Gastrocnemius medialis (tissue), 4 donors: ENCODE results near the gene LUZP1. TPM values are rescaled to one million over a fixed set of nuclear protein-coding genes. Genes with fewer than 3 reads are reported as not detected.

ENCODE experiments used
- ATAC-seq, 2 donors: fragments of 150-250 bp; one replicate each; pipeline ENCODE4 v1.9.1; 2016
- DNase-seq, 2 donors: peaks; one replicate each; pipeline ENCODE4 v3.0.0-alpha.2; 2019
- H3K27ac ChIP-seq, 4 donors: fragments of 200-600 bp; sonication (generic); 1 replicate in 1 of 4; 2 replicates in 3 of 4; pipeline ENCODE4 v1.5.1; 2016 to 2018; ENCODE audit warnings: mild to moderate bottlenecking in 2 of 4, moderate library complexity in 1 of 4
- H3K27me3 ChIP-seq, 3 donors: fragments of 200-600 bp; sonication (generic) in 2 of 3; 1 replicate in 1 of 3; 2 replicates in 2 of 3; pipeline versions ENCODE4 v1.5.1 to v1.6.0; 2016 to 2019; ENCODE audit warnings: mild to moderate bottlenecking in 1 of 3, moderate library complexity in 1 of 3
- H3K36me3 ChIP-seq, 2 donors: fragments of 200-600 bp; sonication (generic) in 1 of 2; one replicate each; pipeline ENCODE4 v1.5.1; 2017 to 2018
- H3K4me1 ChIP-seq, 2 donors: fragments of 200-600 bp; sonication (generic) in 1 of 2; one replicate each; pipeline ENCODE4 v1.5.1; 2016 to 2017; ENCODE audit warnings: mild to moderate bottlenecking in 2 of 2
- H3K4me3 ChIP-seq, 4 donors: fragments of 200-600 bp; sonication (generic) in 3 of 4; 1 replicate in 1 of 4; 2 replicates in 3 of 4; pipeline ENCODE4 v1.5.1; 2016 to 2019; ENCODE audit warnings: mild to moderate bottlenecking in 2 of 4
- H3K9me3 ChIP-seq, 3 donors: fragments of 200-600 bp; sonication (generic) in 2 of 3; 1 replicate in 1 of 3; 2 replicates in 2 of 3; pipeline ENCODE4 v1.5.1; 2016 to 2019
- POLR2A ChIP-seq, 2 donors: fragments of 450-650 bp; IDR thresholded peaks; one replicate each; pipeline ENCODE4 v1.6.1; 2017; ENCODE audit warnings: antibody characterized with exemption in 2 of 2, mild to moderate bottlenecking in 2 of 2, moderate library complexity in 2 of 2
- in situ Hi-C, 4 donors: fragments of 200-750 bp; cut with MboI; loops; one replicate each; pipeline versions ENCODE4 v1.15.0 to v1.8.0; 2017; ENCODE audit warnings: low sequenced_read_pairs in 4 of 4
- intact Hi-C: fragments of 100-400 bp; cut with DNase I; formaldehyde crosslinking; loops from one replicate; pipeline ENCODE4 v1.15.1; 2023; ENCODE audit warnings: low total_unique reads
- total RNA-seq, 4 donors: library from RNA; depleted of rRNA; stranded (reverse); fragments of >200 nt; gene quantifications; one replicate each; pipeline versions ENCODE4 v1.1.0 to v1.2.3, GENCODE V29; 2016
- TF ChIP-seq, protein P1 (sequence below), 5 experiments: fragments of 450-650 bp in 3 of 5; fragments of 200-600 bp in 2 of 5; sonication (generic) in 2 of 5; IDR thresholded peaks in 4 of 5; conservative IDR thresholded peaks in 1 of 5; 1 replicate in 4 of 5; 2 replicates in 1 of 5; pipeline ENCODE4 v1.5.1; 2016 to 2019; ENCODE audit warnings: antibody characterized with exemption in 5 of 5, mild to moderate bottlenecking in 3 of 5, moderate library complexity in 3 of 5

Gene LUZP1
- total RNA-seq, 4 donors from 2014 or later = 4.1 to 5.4 (median 4.9) TPM

DNA sequence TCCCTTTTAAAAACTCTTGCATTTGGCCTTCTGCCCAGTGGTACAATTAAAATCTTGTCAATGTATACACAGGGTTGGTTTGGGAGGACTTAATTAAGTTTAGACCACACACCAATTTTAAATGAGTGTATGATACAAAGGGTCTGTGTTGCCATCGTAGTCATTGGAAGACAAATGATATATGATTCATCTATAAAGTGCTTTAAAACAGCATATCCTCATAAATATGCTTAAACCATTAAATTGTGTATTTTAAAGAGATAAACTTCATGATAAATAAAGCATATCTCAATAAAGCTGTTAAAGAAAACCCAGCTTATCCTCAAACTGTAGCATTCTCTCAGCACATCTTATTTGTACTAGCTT is 69.5 kb downstream of the LUZP1 start:
- Histone ChIP-seq H3K27ac (no peak overlapping the region), H3K4me3 (no peak overlapping the region), H3K36me3 (no peaks in the 10 kb centered on the region), H3K9me3 (no peaks in the 10 kb centered on the region), H3K27me3 (no peaks in the 10 kb centered on the region), H3K4me1 (peaks cover 17 to 34% of the 10 kb centered on the region in 2 donors)
- DNase-seq = no peak
- TF ChIP-seq, protein P1, sequence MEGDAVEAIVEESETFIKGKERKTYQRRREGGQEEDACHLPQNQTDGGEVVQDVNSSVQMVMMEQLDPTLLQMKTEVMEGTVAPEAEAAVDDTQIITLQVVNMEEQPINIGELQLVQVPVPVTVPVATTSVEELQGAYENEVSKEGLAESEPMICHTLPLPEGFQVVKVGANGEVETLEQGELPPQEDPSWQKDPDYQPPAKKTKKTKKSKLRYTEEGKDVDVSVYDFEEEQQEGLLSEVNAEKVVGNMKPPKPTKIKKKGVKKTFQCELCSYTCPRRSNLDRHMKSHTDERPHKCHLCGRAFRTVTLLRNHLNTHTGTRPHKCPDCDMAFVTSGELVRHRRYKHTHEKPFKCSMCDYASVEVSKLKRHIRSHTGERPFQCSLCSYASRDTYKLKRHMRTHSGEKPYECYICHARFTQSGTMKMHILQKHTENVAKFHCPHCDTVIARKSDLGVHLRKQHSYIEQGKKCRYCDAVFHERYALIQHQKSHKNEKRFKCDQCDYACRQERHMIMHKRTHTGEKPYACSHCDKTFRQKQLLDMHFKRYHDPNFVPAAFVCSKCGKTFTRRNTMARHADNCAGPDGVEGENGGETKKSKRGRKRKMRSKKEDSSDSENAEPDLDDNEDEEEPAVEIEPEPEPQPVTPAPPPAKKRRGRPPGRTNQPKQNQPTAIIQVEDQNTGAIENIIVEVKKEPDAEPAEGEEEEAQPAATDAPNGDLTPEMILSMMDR (IDR thresholded peaks at IDR 0.05 in 4 of 5, conservative IDR thresholded peaks at IDR 0.05 in 1 of 5) = no peak
- TF ChIP-seq POLR2A (IDR thresholded peaks at IDR 0.05) = no peak
- in situ Hi-C loops (loop anchor here (5.0 kb wide), 2 partner anchors 83 to 88 kb away; no protein-coding TSS in a partner anchor), intact Hi-C loops (loop anchor here (2.0 kb wide), 1 partner anchor 122 kb away; no protein-coding TSS in a partner anchor)
- no peak for ATAC-seq

- no peaks in the 10 kb centered on the region for H3K27me3 ChIP-seq
- TF ChIP-seq, protein P1 (IDR thresholded peaks at IDR 0.05 in 4 of 5, conservative IDR thresholded peaks at IDR 0.05 in 1 of 5) = peak; percentile 73 to 96 (median 89)
- TF ChIP-seq POLR2A (IDR thresholded peaks at IDR 0.05) = no peak
- intact Hi-C loops (loop anchor here (1.0 to 2.0 kb wide), 2 partner anchors 86 to 122 kb away; no protein-coding TSS in a partner anchor), in situ Hi-C loops (loop anchor here (5.0 kb wide), 2 partner anchors 84 to 89 kb away; no protein-coding TSS in a partner anchor)
- H3K27ac ChIP-seq = no peak overlapping the region
- ATAC-seq = peak; percentile 75 to 78
- no peaks in the 10 kb centered on the region for H3K9me3 ChIP-seq
- H3K4me1 ChIP-seq = peaks cover 17 to 34% of the 10 kb centered on the region in 2 donors
- no peak overlapping the region for H3K4me3 ChIP-seq
- H3K36me3 ChIP-seq = no peaks in the 10 kb centered on the region
- peak; percentile 25 to 46 for DNase-seq
Observed at GRCh38 chr1:23098463-23099170, 70.0 kb downstream of the LUZP1 start.

DNA sequence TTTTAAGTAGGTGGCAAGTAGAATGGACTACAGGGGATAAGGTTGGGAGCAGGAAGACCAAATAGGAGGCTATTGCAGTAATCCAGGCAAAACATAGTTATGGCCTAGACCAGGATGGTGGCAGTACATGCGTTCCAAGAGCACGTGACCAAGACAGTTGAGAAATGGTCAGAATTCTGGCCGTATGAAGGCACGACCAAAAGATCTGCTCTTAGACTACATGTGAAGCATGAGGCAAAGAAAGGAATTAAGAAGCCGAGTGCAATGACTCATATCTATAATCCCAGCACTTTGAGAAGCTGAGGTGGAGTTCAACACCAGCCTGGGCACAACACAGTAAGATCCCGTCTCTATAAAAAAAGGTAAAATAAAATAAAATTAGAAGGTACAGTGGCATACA is 71.3 kb downstream of the LUZP1 start:
- no peak for DNase-seq
- Histone ChIP-seq H3K9me3 (no peaks in the 10 kb centered on the region), H3K4me1 (peaks cover 17 to 31% of the 10 kb centered on the region in 2 donors), H3K27me3 (no peaks in the 10 kb centered on the region), H3K36me3 (no peaks in the 10 kb centered on the region), H3K27ac (no peak overlapping the region), H3K4me3 (no peak overlapping the region)
- intact Hi-C loops (no loop called here), in situ Hi-C loops (loop anchor here (5.0 kb wide), 2 partner anchors 85 to 90 kb away; no protein-coding TSS in a partner anchor)
- ATAC-seq = no peak
- no peak for TF ChIP-seq POLR2A (IDR thresholded peaks at IDR 0.05)
- TF ChIP-seq, protein P1 (IDR thresholded peaks at IDR 0.05 in 4 of 5, conservative IDR thresholded peaks at IDR 0.05 in 1 of 5) = no peak

GRCh38 chr1:23092447-23092846 is 76.2 kb downstream of the LUZP1 start:
- H3K4me1 ChIP-seq = no peaks in the 10 kb centered on the region
- ATAC-seq (no peak), DNase-seq (no peak)
- H3K9me3 ChIP-seq = no peaks in the 10 kb centered on the region
- in situ Hi-C loops (no loop called here), intact Hi-C loops (no loop called here)
- H3K27me3 ChIP-seq = no peaks in the 10 kb centered on the region
- H3K4me3 ChIP-seq = no peak overlapping the region
- H3K36me3 ChIP-seq = peaks cover 0 to 9% of the 10 kb centered on the region in 2 donors
- no peak overlapping the region for H3K27ac ChIP-seq
- no peak for TF ChIP-seq POLR2A (IDR thresholded peaks at IDR 0.05)
- TF ChIP-seq, protein P1 (IDR thresholded peaks at IDR 0.05 in 4 of 5, conservative IDR thresholded peaks at IDR 0.05 in 1 of 5) = no peak
